Measurements from ENCODE around the gene RFX2. TPM values are rescaled to one million over a fixed set of nuclear protein-coding genes. Genes with fewer than 3 reads are reported as not detected.

RFX2 gene
- total and polyA plus RNA-seq, 9 of the 15 experiments (the other 6 are each of a cell fraction or from before 2014, with no cell fraction given): 3.6 to 18.7 (median 8.7) TPM

DNA sequence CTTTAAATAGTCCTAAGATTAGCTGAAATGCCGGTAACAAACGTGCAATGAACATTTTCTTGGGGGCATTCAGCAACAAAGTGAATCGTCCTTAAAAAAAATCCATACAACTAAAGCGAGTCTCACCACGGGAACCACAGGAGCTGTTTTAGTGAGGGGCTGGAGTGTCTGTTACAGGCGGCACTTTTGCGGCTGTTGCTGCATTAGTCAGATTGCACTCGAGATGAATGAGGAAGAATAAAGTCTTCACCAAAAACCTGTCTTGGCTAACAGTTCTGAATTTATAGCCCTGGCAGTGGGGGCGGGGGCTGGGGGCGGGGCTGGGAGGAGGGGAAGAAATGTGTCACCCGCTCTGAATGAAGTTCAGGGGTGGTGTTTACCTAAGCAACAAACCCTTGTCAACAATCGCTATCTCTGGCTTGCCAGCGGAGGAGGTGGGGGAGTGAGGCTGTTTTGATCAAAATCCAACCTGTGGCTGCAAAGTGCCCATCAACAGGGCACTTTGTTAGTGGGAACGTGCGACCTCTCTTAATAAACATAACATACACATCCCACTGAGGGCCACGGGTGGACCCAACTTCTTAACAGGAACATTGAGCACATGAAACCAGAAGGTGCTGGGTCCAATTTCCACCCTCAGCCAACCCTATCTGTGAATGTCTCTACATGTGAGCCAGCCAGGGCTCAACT, 44.5 kb downstream of the RFX2 start (continued):
- TF ChIP-seq, protein P1, sequence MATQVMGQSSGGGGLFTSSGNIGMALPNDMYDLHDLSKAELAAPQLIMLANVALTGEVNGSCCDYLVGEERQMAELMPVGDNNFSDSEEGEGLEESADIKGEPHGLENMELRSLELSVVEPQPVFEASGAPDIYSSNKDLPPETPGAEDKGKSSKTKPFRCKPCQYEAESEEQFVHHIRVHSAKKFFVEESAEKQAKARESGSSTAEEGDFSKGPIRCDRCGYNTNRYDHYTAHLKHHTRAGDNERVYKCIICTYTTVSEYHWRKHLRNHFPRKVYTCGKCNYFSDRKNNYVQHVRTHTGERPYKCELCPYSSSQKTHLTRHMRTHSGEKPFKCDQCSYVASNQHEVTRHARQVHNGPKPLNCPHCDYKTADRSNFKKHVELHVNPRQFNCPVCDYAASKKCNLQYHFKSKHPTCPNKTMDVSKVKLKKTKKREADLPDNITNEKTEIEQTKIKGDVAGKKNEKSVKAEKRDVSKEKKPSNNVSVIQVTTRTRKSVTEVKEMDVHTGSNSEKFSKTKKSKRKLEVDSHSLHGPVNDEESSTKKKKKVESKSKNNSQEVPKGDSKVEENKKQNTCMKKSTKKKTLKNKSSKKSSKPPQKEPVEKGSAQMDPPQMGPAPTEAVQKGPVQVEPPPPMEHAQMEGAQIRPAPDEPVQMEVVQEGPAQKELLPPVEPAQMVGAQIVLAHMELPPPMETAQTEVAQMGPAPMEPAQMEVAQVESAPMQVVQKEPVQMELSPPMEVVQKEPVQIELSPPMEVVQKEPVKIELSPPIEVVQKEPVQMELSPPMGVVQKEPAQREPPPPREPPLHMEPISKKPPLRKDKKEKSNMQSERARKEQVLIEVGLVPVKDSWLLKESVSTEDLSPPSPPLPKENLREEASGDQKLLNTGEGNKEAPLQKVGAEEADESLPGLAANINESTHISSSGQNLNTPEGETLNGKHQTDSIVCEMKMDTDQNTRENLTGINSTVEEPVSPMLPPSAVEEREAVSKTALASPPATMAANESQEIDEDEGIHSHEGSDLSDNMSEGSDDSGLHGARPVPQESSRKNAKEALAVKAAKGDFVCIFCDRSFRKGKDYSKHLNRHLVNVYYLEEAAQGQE (IDR thresholded peaks at IDR 0.05; ENCODE audit: borderline replicate concordance): no peak
- TF ChIP-seq, protein P1 (CRISPR knock-in tag; IDR thresholded peaks at IDR 0.05; ENCODE audit: low read depth): no peak
- TF ChIP-seq, protein P2, sequence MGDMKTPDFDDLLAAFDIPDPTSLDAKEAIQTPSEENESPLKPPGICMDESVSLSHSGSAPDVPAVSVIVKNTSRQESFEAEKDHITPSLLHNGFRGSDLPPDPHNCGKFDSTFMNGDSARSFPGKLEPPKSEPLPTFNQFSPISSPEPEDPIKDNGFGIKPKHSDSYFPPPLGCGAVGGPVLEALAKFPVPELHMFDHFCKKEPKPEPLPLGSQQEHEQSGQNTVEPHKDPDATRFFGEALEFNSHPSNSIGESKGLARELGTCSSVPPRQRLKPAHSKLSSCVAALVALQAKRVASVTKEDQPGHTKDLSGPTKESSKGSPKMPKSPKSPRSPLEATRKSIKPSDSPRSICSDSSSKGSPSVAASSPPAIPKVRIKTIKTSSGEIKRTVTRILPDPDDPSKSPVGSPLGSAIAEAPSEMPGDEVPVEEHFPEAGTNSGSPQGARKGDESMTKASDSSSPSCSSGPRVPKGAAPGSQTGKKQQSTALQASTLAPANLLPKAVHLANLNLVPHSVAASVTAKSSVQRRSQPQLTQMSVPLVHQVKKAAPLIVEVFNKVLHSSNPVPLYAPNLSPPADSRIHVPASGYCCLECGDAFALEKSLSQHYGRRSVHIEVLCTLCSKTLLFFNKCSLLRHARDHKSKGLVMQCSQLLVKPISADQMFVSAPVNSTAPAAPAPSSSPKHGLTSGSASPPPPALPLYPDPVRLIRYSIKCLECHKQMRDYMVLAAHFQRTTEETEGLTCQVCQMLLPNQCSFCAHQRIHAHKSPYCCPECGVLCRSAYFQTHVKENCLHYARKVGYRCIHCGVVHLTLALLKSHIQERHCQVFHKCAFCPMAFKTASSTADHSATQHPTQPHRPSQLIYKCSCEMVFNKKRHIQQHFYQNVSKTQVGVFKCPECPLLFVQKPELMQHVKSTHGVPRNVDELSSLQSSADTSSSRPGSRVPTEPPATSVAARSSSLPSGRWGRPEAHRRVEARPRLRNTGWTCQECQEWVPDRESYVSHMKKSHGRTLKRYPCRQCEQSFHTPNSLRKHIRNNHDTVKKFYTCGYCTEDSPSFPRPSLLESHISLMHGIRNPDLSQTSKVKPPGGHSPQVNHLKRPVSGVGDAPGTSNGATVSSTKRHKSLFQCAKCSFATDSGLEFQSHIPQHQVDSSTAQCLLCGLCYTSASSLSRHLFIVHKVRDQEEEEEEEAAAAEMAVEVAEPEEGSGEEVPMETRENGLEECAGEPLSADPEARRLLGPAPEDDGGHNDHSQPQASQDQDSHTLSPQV (IDR thresholded peaks at IDR 0.05): no peak
- TF ChIP-seq TAF1 (IDR thresholded peaks at IDR 0.05; ENCODE audit: control insufficient read depth, extremely low read depth, insufficient read depth, low read length, severe bottlenecking) (peak; percentile 47), LARP7 (IDR thresholded peaks at IDR 0.05) (no peak), NCOA2 (IDR thresholded peaks at IDR 0.05; ENCODE audit: partially characterized antibody in 2 of 2) (no peak), ZNF282 (CRISPR knock-in tag; IDR thresholded peaks at IDR 0.05) (no peak), KDM1A (IDR thresholded peaks at IDR 0.05) (peak; percentile 29 to 33; a peak in 2 of 4 replicates), FOXA3 (CRISPR knock-in tag; conservative IDR thresholded peaks at IDR 0.05 in 1 of 2, IDR thresholded peaks at IDR 0.05 in 1 of 2) (peak; percentile 87 to 92), ERF (CRISPR knock-in tag; IDR thresholded peaks at IDR 0.05) (no peak)
- TF ChIP-seq, protein P3, sequence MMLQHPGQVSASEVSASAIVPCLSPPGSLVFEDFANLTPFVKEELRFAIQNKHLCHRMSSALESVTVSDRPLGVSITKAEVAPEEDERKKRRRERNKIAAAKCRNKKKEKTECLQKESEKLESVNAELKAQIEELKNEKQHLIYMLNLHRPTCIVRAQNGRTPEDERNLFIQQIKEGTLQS (IDR thresholded peaks at IDR 0.05): peak; percentile 29; the same call in 1 of the 2 replicates
- TF ChIP-seq, protein P3 (CRISPR knock-in tag; conservative IDR thresholded peaks at IDR 0.05): no peak
- TF ChIP-seq, protein P4, sequence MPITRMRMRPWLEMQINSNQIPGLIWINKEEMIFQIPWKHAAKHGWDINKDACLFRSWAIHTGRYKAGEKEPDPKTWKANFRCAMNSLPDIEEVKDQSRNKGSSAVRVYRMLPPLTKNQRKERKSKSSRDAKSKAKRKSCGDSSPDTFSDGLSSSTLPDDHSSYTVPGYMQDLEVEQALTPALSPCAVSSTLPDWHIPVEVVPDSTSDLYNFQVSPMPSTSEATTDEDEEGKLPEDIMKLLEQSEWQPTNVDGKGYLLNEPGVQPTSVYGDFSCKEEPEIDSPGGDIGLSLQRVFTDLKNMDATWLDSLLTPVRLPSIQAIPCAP (CRISPR knock-in tag; IDR thresholded peaks at IDR 0.05; ENCODE audit: borderline replicate concordance): no peak
